Upper lobe of left lung (tissue), 4 donors: ENCODE measurements around the gene LRBA.

Source experiments
- CTCF ChIP-seq, 6 experiments: fragments of 450-650 bp in 4 of 6; fragments of 200-600 bp in 2 of 6; sonication (generic) in 2 of 6; IDR thresholded peaks; one replicate each; pipeline ENCODE4 v1.5.1; 2016 to 2019; ENCODE audit warnings: antibody characterized with exemption in 6 of 6
- EP300 ChIP-seq, 4 donors: sonication (generic); formaldehyde crosslinking; IDR thresholded peaks; one replicate each; pipeline ENCODE4 v1.5.1; 2017; ENCODE audit warnings: antibody characterized with exemption in 4 of 4, control low read depth in 2 of 4
- POLR2A ChIP-seq, 4 donors: fragments of 450-650 bp; IDR thresholded peaks; one replicate each; pipeline ENCODE4 v1.5.1; 2016 to 2017; ENCODE audit warnings: antibody characterized with exemption in 4 of 4, mild to moderate bottlenecking in 2 of 4
- POLR2AphosphoS5 ChIP-seq, 2 donors: sonication (generic); formaldehyde crosslinking; IDR thresholded peaks; one replicate each; pipeline ENCODE4 v1.5.1; 2017; ENCODE audit warnings: antibody characterized with exemption in 2 of 2

DNA sequence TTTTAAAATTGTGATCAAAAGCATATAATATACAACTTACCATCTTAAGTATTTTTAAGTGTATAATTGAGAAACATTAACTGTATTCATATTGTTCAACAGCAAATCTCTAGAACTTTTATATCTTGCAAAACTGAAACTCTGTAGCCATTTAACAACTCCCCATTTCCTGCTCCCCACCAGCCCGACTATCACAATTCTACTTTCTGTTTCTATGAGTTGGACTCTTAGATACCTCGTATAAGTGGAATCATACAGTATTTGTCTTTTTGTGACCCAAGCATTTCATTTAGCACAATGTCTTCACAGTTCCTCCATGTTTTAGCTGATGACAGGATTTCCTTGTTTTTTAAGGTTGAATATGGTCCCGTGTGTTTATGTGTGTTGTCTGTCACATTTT is 106.0 kb downstream of the LRBA start:
- TF ChIP-seq CTCF (IDR thresholded peaks at IDR 0.05), result no peak
- no peak for TF ChIP-seq POLR2A (IDR thresholded peaks at IDR 0.05)
- TF ChIP-seq POLR2AphosphoS5 (IDR thresholded peaks at IDR 0.05), result no peak
- no peak for TF ChIP-seq EP300 (IDR thresholded peaks at IDR 0.05)
